Right atrium auricular region (tissue), 2 donors: Measurements from ENCODE around the gene RUFY1. TPM values are rescaled to one million over a fixed set of nuclear protein-coding genes. Genes with fewer than 3 reads are reported as not detected.
A peak's percentile ranks its signal among the peaks of the same experiment; 100 is the strongest.

Source experiments
- DNase-seq: peaks from one replicate; pipeline ENCODE4 v3.0.0-alpha.2; 2019; ENCODE audit warnings: low spot score
- H3K27ac ChIP-seq, 2 donors: fragments of 200-600 bp; sonication (generic); 1 replicate in 1 of 2; 2 replicates in 1 of 2; pipeline ENCODE4 v1.5.1; 2016 to 2019
- H3K27me3 ChIP-seq, 2 donors: fragments of 200-600 bp; sonication (generic); one replicate each; pipeline versions ENCODE4 v1.5.1 to v1.6.0; 2017 to 2019
- H3K36me3 ChIP-seq: fragments of 200-600 bp; sonication (generic); one replicate; pipeline ENCODE4 v1.5.1; 2016
- H3K4me1 ChIP-seq, 2 donors: fragments of 200-600 bp; sonication (generic); one replicate each; pipeline versions ENCODE4 v1.5.1 to v1.6.0; 2017 to 2019
- H3K4me3 ChIP-seq, 2 donors: fragments of 200-600 bp; sonication (generic); 1 replicate in 1 of 2; 2 replicates in 1 of 2; pipeline ENCODE4 v1.5.1; 2017 to 2019; ENCODE audit warnings: mild to moderate bottlenecking in 1 of 2, moderate library complexity in 1 of 2
- H3K9me3 ChIP-seq, 2 donors: fragments of 200-600 bp; sonication (generic); one replicate each; pipeline ENCODE4 v1.5.1; 2019
- CTCF ChIP-seq, 2 donors: fragments of 200-600 bp; sonication (generic); IDR thresholded peaks; one replicate each; pipeline ENCODE4 v1.5.1; 2019; ENCODE audit warnings: antibody characterized with exemption in 2 of 2
- total RNA-seq, 2 donors: library from RNA; depleted of rRNA; stranded (reverse); fragments of >200 nt; gene quantifications; one replicate each; pipeline ENCODE4 v1.1.0, GENCODE V29; 2016

The RUFY1 gene
- total RNA-seq, 2 donors from 2014 or later, result 19.5 to 25.4 TPM

GRCh38 chr5:179558932-179559283, 8.6 kb downstream of the RUFY1 start:
- Histone ChIP-seq H3K27me3 (no peaks in the 10 kb centered on the region), H3K4me3 (peak overlapping the region; percentile 48 to 58)
- DNase-seq, result no peak

DNA sequence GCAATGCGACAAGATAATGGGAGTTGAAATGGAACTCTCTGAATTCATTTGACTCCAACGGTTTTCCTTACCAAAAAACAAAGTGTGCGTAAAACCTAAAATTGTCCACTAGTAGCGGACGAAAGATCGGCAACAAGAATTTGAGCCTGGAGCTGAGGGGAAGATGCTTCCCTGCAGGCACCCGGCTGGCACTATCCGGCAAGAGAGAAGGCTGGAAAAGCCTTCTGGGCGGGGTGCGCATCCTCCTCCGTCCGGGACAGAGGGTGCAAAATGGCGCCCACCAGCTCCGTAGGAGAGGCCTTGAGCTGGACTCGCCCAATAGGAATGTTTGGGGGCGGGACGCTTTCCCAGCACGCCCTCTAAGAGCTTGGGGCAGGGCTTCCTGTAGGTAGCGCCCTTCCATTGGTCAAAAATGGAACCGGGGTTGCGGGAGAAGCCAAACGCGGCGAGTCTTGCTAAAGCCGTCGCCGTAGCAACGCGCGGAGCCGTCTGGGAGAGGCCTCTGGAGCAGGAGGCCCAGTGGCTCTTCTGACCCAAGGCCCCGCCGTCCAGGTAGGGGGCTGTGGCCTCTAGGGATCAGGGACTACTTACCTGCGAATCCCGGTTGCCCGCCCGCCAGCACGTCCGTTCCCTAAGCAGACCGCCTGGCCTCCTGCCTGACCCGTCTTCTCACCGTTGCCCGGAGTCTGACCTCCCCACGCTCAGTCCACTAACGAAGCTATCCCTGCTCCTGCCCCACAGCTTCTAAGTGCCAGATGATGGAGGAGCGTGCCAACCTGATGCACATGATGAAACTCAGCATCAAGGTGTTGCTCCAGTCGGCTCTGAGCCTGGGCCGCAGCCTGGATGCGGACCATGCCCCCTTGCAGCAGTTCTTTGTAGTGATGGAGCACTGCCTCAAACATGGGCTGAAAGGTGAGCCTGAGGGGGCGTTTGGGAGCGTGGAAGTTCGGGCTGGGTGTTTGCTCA, 9.2 kb downstream of the RUFY1 start:
- Histone ChIP-seq H3K9me3 (no peaks in the 10 kb centered on the region), H3K27ac (peak overlapping the region; percentile 74 to 80), H3K4me3 (peak overlapping the region; percentile 48 to 58), H3K4me1 (peaks cover 0 to 15% of the 10 kb centered on the region in 2 donors), H3K27me3 (no peaks in the 10 kb centered on the region), H3K36me3 (peaks cover 29% of the 10 kb centered on the region)
- peak; percentile 98 for DNase-seq
- no peak for TF ChIP-seq CTCF (IDR thresholded peaks at IDR 0.05)

More at GRCh38 chr5:179558932-179559283, 8.6 kb downstream of the RUFY1 start:
- Histone ChIP-seq H3K27ac (peak overlapping the region; percentile 74 to 80), H3K36me3 (peaks cover 23% of the 10 kb centered on the region), H3K4me1 (peaks cover 0 to 20% of the 10 kb centered on the region in 2 donors), H3K9me3 (no peaks in the 10 kb centered on the region)
- TF ChIP-seq CTCF (IDR thresholded peaks at IDR 0.05), result no peak

GRCh38 chr5:179564526-179564925, 14.2 kb downstream of the RUFY1 start:
- Histone ChIP-seq H3K27me3 (no peaks in the 10 kb centered on the region), H3K27ac (no peak overlapping the region), H3K36me3 (peaks cover 65% of the 10 kb centered on the region), H3K4me3 (no peak overlapping the region), H3K4me1 (peaks cover 0 to 13% of the 10 kb centered on the region in 2 donors), H3K9me3 (no peaks in the 10 kb centered on the region)
- no peak for DNase-seq
- TF ChIP-seq CTCF (IDR thresholded peaks at IDR 0.05), result no peak

DNA sequence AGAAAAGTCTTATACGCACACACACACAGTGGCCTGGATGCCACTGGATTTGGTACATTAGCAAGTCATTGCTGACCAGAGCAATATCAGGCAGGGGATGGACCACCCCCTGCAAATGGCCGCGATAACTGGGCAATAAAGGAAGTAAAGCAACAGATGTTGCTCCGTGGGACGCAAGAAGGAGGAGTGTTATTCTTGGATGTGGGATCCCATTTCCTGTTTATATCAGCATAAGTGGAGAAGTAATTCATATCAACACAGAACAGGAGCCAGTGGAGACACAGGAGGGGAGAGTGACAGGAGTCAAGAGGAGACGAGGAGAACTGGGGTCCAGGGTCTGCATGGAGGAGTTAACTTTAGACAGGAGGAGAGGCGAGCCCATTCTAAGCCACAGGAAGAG, 18.4 kb downstream of the RUFY1 start:
- H3K4me1 ChIP-seq, result peaks cover 0 to 6% of the 10 kb centered on the region in 2 donors
- H3K36me3 ChIP-seq, result peaks cover 76% of the 10 kb centered on the region
- H3K4me3 ChIP-seq, result no peak overlapping the region
- no peak for DNase-seq
- no peaks in the 10 kb centered on the region for H3K27me3 ChIP-seq
- TF ChIP-seq CTCF (IDR thresholded peaks at IDR 0.05), result no peak
- H3K9me3 ChIP-seq, result no peaks in the 10 kb centered on the region
- no peak overlapping the region for H3K27ac ChIP-seq

DNA sequence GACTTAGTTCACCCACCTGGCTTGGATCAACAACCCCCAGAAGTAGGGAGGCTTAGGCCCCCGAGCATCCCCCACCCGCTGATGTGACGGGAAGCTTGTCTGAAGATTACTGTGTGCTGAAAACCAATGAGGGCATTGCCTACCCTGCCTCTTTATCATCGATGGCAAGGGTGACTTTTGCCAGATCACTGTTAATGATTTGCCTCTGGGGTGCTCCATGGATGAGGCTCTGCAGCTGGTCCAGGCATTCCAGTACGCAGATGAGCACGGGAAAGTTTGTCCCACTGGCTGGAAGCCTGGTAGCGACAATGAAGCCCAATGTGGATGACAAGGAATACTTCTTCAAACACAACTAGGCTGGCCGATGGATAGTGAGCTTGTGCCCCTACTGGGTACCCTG, 22.0 kb downstream of the RUFY1 start:
- Histone ChIP-seq H3K4me1 (peaks cover 0 to 6% of the 10 kb centered on the region in 2 donors), H3K4me3 (no peak overlapping the region), H3K27me3 (no peaks in the 10 kb centered on the region), H3K27ac (no peak overlapping the region), H3K9me3 (no peaks in the 10 kb centered on the region), H3K36me3 (peaks cover 61% of the 10 kb centered on the region)
- no peak for TF ChIP-seq CTCF (IDR thresholded peaks at IDR 0.05)
- no peak for DNase-seq
